ENCODE data around the gene MOSPD3. TPM values are rescaled to one million over a fixed set of nuclear protein-coding genes. Genes with fewer than 3 reads are reported as not detected.

Gene MOSPD3
- total RNA-seq, 6 donors from 2014 or later = 9.9 to 25.8 (median 16.0) TPM

DNA sequence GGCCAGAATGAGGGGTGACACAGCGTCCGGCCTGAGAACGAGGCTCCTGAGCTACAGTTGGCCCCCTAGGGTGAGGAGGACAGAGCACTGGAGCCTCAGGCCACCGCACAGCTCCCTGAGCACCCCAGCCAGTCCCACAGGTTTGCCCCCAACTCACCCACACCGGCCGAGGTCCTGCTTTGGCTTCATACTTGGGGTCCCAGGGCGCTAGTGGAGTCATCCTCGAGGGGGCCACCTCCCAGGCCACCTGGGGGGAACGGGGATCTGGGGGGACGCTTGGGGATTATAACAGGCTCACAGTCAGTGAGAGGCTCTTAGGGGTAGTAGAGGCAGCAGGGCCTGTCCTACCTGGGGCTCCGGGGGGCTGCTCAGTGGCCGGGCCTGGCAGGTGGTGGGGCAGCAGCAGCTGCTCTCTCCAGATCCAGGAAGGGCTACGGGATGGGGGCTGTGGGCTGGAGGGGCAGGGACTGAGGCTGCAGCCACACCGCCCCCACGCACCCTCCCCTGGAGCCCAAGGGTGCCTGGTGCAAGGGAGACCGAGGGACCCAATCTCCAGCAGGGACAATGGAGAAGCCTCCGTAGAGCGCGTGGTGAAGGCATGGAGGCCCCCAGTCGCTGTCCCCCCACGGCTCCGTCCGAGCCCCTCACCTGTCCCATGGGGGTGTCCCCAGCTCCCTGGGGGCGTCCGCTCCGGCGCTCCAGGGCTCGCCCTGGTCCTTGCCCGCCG is 39.2 kb upstream of the MOSPD3 start:
- no peak overlapping the region for H3K4me3 ChIP-seq
- DNase-seq = no peak
- no peak for ATAC-seq (ENCODE audit: low FRiP score in 2 of 2)
- WGBS, 2 donors = 97% methylated on average over 10 to 18 of the region's 30 CpGs
- no peaks in the 10 kb centered on the region for H3K27me3 ChIP-seq
- TF ChIP-seq, protein P1, sequence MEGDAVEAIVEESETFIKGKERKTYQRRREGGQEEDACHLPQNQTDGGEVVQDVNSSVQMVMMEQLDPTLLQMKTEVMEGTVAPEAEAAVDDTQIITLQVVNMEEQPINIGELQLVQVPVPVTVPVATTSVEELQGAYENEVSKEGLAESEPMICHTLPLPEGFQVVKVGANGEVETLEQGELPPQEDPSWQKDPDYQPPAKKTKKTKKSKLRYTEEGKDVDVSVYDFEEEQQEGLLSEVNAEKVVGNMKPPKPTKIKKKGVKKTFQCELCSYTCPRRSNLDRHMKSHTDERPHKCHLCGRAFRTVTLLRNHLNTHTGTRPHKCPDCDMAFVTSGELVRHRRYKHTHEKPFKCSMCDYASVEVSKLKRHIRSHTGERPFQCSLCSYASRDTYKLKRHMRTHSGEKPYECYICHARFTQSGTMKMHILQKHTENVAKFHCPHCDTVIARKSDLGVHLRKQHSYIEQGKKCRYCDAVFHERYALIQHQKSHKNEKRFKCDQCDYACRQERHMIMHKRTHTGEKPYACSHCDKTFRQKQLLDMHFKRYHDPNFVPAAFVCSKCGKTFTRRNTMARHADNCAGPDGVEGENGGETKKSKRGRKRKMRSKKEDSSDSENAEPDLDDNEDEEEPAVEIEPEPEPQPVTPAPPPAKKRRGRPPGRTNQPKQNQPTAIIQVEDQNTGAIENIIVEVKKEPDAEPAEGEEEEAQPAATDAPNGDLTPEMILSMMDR (IDR thresholded peaks at IDR 0.05) = no peak
- TF ChIP-seq EP300 (IDR thresholded peaks at IDR 0.05) (no peak), POLR2AphosphoS5 (IDR thresholded peaks at IDR 0.05) (no peak), POLR2A (IDR thresholded peaks at IDR 0.05) (no peak)
- peaks cover 13 to 25% (median 17%) of the 10 kb centered on the region in 4 donors for H3K4me1 ChIP-seq
- no peak overlapping the region for H3K27ac ChIP-seq
- no peaks in the 10 kb centered on the region for H3K9me3 ChIP-seq
- H3K36me3 ChIP-seq = peaks cover 34 to 60% (median 55%) of the 10 kb centered on the region in 4 donors

DNA sequence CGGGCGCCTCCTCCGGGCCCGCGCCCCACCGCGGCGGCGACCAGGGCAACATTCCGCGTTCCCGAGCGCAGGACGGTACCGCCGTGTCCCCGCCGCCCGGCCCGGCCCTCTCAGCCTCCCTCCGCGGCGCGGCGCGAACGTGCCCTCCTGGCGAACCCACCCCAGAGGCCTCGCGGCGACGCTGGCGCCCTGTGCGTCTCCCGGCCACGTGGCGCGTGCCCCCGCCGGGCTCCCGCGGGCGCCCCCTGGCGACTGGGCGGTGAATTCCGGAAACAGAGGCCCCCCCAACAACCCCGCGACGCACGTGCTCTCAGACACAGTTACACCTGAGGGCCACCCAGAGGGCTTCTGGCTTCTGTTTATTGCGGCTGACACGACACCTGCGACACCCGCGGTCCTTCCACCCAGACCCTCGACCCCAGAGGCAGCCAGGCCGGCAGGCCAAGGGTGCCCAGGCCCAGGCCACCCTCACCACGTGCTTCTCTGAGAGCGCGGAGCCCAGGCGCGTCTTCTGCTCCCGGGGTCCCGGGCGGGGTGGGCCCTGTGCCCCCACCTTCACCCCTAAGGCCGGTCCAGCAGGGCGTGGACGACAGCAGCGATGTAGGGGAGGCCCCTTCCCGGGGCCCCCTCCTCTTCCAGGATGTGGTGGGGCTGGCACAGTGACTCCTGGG is 38.5 kb upstream of the MOSPD3 start, which contains the start of gene SAP25:
Gene SAP25 (minus strand): TSS at position 210 of the 671 bp plus-strand sequence. CDS start 158 bp downstream, at position 52.
- H3K4me1 ChIP-seq = peaks cover 13 to 23% (median 14%) of the 10 kb centered on the region in 4 donors
- no peak for ATAC-seq (ENCODE audit: low FRiP score in 2 of 2)
- DNase-seq = peak in 1 of 2 donors; percentile 85
- no peak within 1 kb of the TSS for H3K4me3 ChIP-seq
- no peaks in the 10 kb centered on the region for H3K9me3 ChIP-seq
- H3K27me3 ChIP-seq = no peaks in the 10 kb centered on the region
- 90 to 93% methylated on average over 50 to 67 of the region's 70 CpGs for WGBS, 2 donors
- TF ChIP-seq POLR2A (IDR thresholded peaks at IDR 0.05) = no peak
- no peak for TF ChIP-seq POLR2AphosphoS5 (IDR thresholded peaks at IDR 0.05)
- TF ChIP-seq, protein P1 (IDR thresholded peaks at IDR 0.05) = no peak
- TF ChIP-seq EP300 (IDR thresholded peaks at IDR 0.05) = no peak
- H3K27ac ChIP-seq = no peak within 1 kb of the TSS
- H3K36me3 ChIP-seq = peaks cover 41 to 67% (median 62%) of the 10 kb centered on the region in 4 donors

DNA sequence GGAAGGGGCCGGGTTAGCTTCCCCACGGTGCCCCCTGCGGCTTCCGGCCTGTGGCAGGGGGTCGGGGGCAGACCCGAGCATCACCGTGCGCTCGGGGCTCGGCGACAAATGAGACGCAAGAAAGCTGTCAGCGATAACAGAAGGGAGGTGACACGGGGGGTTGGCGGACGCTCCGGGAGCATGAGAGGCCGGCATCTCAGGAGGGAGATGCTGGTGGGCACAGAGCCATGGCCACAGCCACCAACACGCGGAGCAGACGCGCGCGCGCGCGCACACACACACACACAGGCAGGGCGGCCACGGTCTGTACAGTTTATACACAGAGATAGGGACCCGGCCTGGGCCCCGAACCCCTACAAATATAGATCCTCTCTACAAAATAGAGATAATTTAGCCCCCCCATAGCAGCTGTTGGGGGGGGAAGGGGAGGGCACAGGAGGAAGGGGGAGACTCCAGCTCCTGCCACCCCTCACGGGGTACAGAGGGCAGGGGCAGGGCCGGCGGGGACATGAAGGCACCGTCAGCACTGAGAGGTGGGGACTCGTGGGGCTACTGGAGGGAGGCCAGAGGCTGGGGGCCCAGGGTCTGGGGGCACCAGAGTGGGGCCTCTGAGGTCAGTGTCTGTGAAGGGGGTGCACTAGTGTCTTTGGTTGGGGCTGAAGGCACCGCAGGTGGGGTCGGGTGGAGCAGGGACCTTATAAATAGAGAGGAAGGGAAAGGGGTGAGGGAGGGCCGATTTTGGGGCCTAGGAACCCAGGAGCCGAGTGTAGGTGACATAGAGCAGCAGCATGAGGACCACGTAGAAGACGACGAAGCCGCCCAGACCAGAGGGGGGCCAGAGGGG is 37.8 kb upstream of the MOSPD3 start:
- Histone ChIP-seq H3K4me3 (no peak overlapping the region), H3K27ac (no peak overlapping the region), H3K4me1 (peaks cover 10 to 19% (median 10%) of the 10 kb centered on the region in 4 donors), H3K36me3 (peaks cover 44 to 74% (median 70%) of the 10 kb centered on the region in 4 donors), H3K27me3 (no peaks in the 10 kb centered on the region), H3K9me3 (no peaks in the 10 kb centered on the region)
- 90 to 93% methylated on average over 27 to 35 of the region's 44 CpGs for WGBS, 2 donors
- TF ChIP-seq POLR2AphosphoS5 (IDR thresholded peaks at IDR 0.05) (no peak), POLR2A (IDR thresholded peaks at IDR 0.05) (no peak), EP300 (IDR thresholded peaks at IDR 0.05) (no peak)
- TF ChIP-seq, protein P1 (IDR thresholded peaks at IDR 0.05) = no peak
- no peak for ATAC-seq (ENCODE audit: low FRiP score in 2 of 2)
- no peak for DNase-seq

DNA sequence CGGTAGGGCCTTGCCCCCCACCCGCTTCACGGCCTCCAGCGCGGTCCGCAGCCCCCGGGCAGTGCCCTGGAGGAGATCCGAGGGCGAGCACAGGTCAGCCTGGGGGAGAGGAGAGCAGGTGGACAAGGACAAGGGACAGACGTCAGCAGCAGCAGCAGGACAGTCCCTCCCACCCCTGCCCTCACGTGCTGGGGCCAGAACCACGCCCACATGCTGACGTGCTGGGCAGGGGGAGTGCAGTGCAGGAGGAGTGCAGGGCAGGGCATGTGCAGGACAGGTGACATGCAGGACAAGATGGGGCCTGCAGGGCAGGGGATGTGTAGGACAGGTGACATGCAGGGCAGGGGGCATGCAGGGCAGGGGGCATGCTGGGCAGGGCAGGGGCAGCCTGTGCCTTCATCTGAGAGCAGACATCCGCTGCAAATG is 37.1 kb upstream of the MOSPD3 start:
- H3K4me1 ChIP-seq = peaks cover 3 to 13% (median 4%) of the 10 kb centered on the region in 4 donors
- TF ChIP-seq POLR2A (IDR thresholded peaks at IDR 0.05) = no peak
- TF ChIP-seq EP300 (IDR thresholded peaks at IDR 0.05) = no peak
- TF ChIP-seq, protein P1 (IDR thresholded peaks at IDR 0.05) = no peak
- no peak for TF ChIP-seq POLR2AphosphoS5 (IDR thresholded peaks at IDR 0.05)
- H3K27ac ChIP-seq = no peak overlapping the region
- H3K9me3 ChIP-seq = no peaks in the 10 kb centered on the region
- H3K36me3 ChIP-seq = peaks cover 44 to 81% (median 76%) of the 10 kb centered on the region in 4 donors
- no peak for DNase-seq
- H3K4me3 ChIP-seq = no peak overlapping the region
- ATAC-seq (ENCODE audit: low FRiP score in 2 of 2) = no peak
- H3K27me3 ChIP-seq = no peaks in the 10 kb centered on the region
- 85 to 88% methylated on average over 10 to 14 of the region's 14 CpGs for WGBS, 2 donors

Data from upper lobe of left lung (tissue), 6 donors.